NB4 (cell line): ENCODE results near the gene KAT6B.

Experiments used
- DNase-seq: peaks from one replicate; pipeline ENCODE4 v3.0.0; 2010; ENCODE audit warnings: low read depth
- H3K4me3 ChIP-seq: one replicate; pipeline ENCODE4 v1.5.1; 2011; ENCODE audit warnings: mild to moderate bottlenecking, low read depth, low read length, moderate library complexity
- CTCF ChIP-seq: IDR thresholded peaks from one replicate; pipeline ENCODE4 v1.5.1; 2012; ENCODE audit warnings: low read depth, low read length
- MAX ChIP-seq: IDR thresholded peaks from 2 replicates; pipeline ENCODE4 v1.6.1; 2011; ENCODE audit warnings: low read depth, low read length
- MYC ChIP-seq: IDR thresholded peaks from 2 replicates; pipeline ENCODE4 v1.6.1; 2011; ENCODE audit warnings: low read depth, low read length
- POLR2A ChIP-seq: IDR thresholded peaks from 2 replicates; pipeline ENCODE4 v1.6.1; 2011; ENCODE audit warnings: mild to moderate bottlenecking; ENCODE audit not compliant: insufficient read length; ENCODE audit errors: extremely low read depth

The KAT6B gene

GRCh38 chr10:74912182-74912581, 85.8 kb downstream of the KAT6B start:
- no peak for TF ChIP-seq CTCF
- no peak for TF ChIP-seq MYC
- TF ChIP-seq POLR2A, result no peak
- TF ChIP-seq MAX, result no peak
- DNase-seq, result no peak
- H3K4me3 ChIP-seq, result no peak overlapping the region

- no peak overlapping the region for H3K4me3 ChIP-seq
- TF ChIP-seq POLR2A (no peak), MAX (no peak), MYC (no peak), CTCF (no peak)
Measured at GRCh38 chr10:74912682-74913081, 86.3 kb downstream of the KAT6B start.

GRCh38 chr10:74913377-74913979, 87.1 kb downstream of the KAT6B start:
- TF ChIP-seq MAX (no peak), CTCF (no peak), MYC (no peak), POLR2A (no peak)
- H3K4me3 ChIP-seq, result no peak overlapping the region
- DNase-seq, result no peak

More at GRCh38 chr10:74912682-74913081, 86.3 kb downstream of the KAT6B start:
- DNase-seq, result no peak

GRCh38 chr10:74916283-74916682, 89.9 kb downstream of the KAT6B start:
- H3K4me3 ChIP-seq, result no peak overlapping the region
- TF ChIP-seq CTCF, result no peak
- TF ChIP-seq POLR2A, result no peak
- no peak for TF ChIP-seq MAX
- TF ChIP-seq MYC, result no peak
- no peak for DNase-seq

- no peak overlapping the region for H3K4me3 ChIP-seq
- no peak for TF ChIP-seq POLR2A
- TF ChIP-seq CTCF, result no peak
- no peak for TF ChIP-seq MAX
- TF ChIP-seq MYC, result no peak
- no peak for DNase-seq
Measured at GRCh38 chr10:74917481-74918077, 91.2 kb downstream of the KAT6B start.
